Right lobe of liver (tissue), 4 donors: ENCODE measurements around the gene ATXN1.

Source experiments
- CTCF ChIP-seq, 4 donors: fragments of 200-600 bp in 3 of 4; fragments of 450-650 bp in 1 of 4; IDR thresholded peaks; one replicate each; pipeline versions ENCODE4 v1.5.1 to v1.8.0; 2016 to 2022; ENCODE audit warnings: antibody characterized with exemption in 4 of 4, mild to moderate bottlenecking in 2 of 4
- POLR2A ChIP-seq: fragments of 450-650 bp; IDR thresholded peaks from one replicate; pipeline ENCODE4 v1.6.1; 2017; ENCODE audit warnings: antibody characterized with exemption, mild to moderate bottlenecking
- donor health status: DM: no; HTN: no; CAD: no.
- donor health status: DM: no; HTN: no; CAD: no.
- donor health status: DM: no; HTN: yes; CAD: no.

- TF ChIP-seq CTCF (IDR thresholded peaks at IDR 0.05), result no peak
- no peak for TF ChIP-seq POLR2A
These were observed 507.7 kb downstream of the ATXN1 start for GRCh38 chr6:16253399-16254144.
